Mononuclear cell (primary cell): ENCODE data around the gene DNM3. TPM values are rescaled to one million over a fixed set of nuclear protein-coding genes. Genes with fewer than 3 reads are reported as not detected.

Source experiments
- H3K27me3 ChIP-seq: 2 replicates; pipeline ENCODE4 v1.6.0; 2011; ENCODE audit warnings: low read length, control low read depth; ENCODE audit not compliant: insufficient read depth
- H3K4me1 ChIP-seq: 2 replicates; pipeline ENCODE4 v1.5.1; 2011; ENCODE audit warnings: mild to moderate bottlenecking, low read length, control low read depth; ENCODE audit not compliant: insufficient read depth
- H3K4me3 ChIP-seq: 2 replicates; pipeline ENCODE4 v1.5.1; 2011; ENCODE audit warnings: mild to moderate bottlenecking, low read length, moderate library complexity
- H3K9me3 ChIP-seq: 2 replicates; pipeline ENCODE4 v1.5.1; 2011; ENCODE audit warnings: low read depth, mild to moderate bottlenecking, control low read depth, low read length
- total RNA-seq: library from RNA; depleted of rRNA; stranded (reverse); fragments of >200 nt; gene quantifications from one replicate; pipeline ENCODE4 v1.2.3, GENCODE V29; 2012

Gene DNM3
- total RNA-seq, 1 donor, result 20.5 TPM

DNA sequence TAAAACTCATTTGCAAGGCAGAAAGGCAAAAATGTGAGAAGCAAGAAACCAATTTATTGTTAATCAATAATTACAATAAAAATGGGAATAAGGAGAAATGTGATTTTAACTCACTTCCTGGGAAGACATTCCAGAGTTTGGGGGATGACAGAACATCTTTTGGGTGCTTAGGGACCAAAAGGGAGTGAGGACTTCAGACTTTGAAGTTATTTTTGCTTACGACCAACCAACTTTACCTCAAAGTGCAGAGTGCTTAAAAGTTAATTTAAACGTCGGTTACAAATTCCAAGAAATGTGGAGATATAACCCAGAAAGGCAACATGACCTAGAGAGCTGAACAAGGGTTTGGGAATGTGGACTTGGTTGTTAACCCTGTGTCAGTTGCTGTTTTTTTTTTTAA is 344.7 kb downstream of the DNM3 start:
- peaks cover 25% of the 10 kb centered on the region for H3K4me1 ChIP-seq
- no peaks in the 10 kb centered on the region for H3K27me3 ChIP-seq
- H3K4me3 ChIP-seq, result no peak overlapping the region
- no peaks in the 10 kb centered on the region for H3K9me3 ChIP-seq

DNA sequence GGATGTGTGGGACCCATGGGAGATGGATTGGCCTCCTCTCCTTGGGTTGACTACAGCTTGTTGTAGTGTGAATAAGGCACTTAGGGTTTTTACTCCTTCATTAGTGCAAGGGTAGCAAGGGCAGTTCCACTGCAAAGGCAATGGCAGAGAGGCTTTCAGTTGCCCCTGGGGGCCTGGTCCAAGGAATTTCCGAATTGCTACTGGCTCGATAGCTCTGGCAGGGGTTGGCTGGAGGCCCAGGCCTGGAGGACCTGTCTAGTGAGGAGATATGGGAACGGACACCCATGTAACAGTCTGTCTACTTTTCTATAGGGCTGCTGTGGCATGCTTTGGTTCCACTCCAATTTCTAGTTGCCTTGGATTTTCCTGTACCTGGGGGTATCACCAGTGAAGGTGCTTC is 360.3 kb downstream of the DNM3 start:
- Histone ChIP-seq H3K9me3 (peaks cover 24% of the 10 kb centered on the region), H3K27me3 (no peaks in the 10 kb centered on the region), H3K4me1 (no peaks in the 10 kb centered on the region), H3K4me3 (no peak overlapping the region)

DNA sequence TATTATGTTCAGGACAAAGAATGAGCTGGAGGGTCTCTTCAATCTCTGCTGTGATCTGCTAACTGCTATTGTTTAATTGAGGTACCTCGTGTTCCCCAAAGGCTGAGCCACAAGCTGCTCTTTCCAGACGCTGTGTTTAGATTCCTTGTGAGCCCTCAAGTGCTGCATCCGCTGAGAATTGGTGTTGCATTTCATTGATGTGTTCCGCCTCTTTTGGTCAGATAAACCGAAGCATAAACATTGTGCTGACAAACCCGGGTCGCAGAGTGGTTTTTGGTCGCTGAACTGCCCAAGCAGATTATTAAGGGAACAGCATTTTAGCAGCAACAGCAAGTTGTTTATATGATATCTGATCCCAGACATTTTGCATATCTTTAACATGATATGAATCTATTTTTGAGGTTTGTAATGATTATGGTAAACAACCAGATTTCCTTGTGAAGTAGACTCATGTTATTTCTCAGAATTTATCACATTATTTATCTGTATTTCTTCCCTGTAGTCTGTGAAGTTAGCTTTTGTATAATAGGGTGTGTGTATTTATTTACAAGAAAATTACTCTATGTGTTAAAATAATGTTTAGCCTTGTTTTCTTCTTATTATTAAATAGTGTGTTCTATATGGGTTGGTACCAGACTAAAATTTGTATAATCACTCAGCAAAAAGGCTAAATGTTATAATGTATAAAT is 362.0 kb downstream of the DNM3 start:
- Histone ChIP-seq H3K9me3 (peaks cover 17% of the 10 kb centered on the region), H3K4me3 (no peak overlapping the region), H3K27me3 (no peaks in the 10 kb centered on the region), H3K4me1 (no peaks in the 10 kb centered on the region)

DNA sequence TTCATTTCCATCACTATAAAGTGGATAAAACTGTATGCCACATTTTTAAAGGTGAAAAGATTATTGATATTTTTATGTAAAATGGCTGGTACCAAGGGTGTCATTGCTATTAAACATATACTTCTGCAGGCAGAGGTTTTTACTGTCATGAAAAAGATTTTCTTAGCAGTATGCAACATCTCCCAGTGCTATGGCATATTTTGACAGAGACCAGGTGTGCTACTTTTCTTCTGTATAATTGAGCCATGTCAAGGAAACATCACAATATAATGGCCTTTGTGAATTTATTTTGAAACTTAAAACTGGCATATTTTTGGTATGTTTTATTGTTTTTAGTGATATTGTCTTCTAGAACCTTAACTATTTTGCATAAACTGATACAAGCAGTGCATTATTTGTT is 362.6 kb downstream of the DNM3 start:
- H3K27me3 ChIP-seq, result no peaks in the 10 kb centered on the region
- peaks cover 11% of the 10 kb centered on the region for H3K9me3 ChIP-seq
- H3K4me1 ChIP-seq, result no peaks in the 10 kb centered on the region
- no peak overlapping the region for H3K4me3 ChIP-seq

DNA sequence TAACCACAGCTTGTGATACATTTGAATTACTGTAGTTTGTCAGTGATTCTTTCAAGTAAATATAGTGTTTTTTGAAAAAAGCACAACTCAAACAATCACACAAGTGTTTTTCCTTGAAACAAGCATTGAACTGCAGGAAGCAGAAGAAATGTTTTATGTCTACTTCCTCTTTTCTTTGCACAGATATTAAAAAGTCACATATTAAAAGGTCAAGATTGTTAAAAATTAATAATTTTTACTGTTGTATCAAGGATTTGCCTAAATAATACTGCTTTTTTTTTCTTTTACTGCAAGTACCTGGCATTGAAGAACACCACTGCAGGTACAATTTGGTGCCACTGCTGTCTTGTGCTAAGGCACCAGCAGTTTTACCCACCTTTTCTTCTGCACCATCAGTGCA is 365.0 kb downstream of the DNM3 start:
- Histone ChIP-seq H3K9me3 (no peaks in the 10 kb centered on the region), H3K27me3 (no peaks in the 10 kb centered on the region), H3K4me1 (no peaks in the 10 kb centered on the region), H3K4me3 (no peak overlapping the region)

DNA sequence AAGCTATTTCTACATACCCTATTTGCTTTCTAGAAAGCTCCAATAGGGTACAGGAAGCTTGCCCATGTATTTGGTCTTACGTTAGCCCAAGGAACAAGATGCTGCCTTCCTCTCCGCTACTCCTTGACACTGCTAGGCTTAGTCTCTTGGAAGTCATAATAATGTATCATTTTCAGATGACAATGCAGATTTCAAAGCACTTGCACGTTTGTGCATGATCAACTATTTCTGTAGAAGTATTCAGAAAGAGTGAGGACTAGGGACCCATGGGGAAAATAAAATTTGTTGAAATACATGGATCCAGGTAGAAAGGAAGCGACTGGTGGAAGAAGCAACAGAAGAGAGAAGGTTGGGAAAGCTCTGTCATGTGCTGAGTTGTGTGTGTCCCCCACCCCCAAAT is 367.3 kb downstream of the DNM3 start:
- H3K4me1 ChIP-seq, result no peaks in the 10 kb centered on the region
- no peaks in the 10 kb centered on the region for H3K27me3 ChIP-seq
- H3K4me3 ChIP-seq, result no peak overlapping the region
- H3K9me3 ChIP-seq, result no peaks in the 10 kb centered on the region

DNA sequence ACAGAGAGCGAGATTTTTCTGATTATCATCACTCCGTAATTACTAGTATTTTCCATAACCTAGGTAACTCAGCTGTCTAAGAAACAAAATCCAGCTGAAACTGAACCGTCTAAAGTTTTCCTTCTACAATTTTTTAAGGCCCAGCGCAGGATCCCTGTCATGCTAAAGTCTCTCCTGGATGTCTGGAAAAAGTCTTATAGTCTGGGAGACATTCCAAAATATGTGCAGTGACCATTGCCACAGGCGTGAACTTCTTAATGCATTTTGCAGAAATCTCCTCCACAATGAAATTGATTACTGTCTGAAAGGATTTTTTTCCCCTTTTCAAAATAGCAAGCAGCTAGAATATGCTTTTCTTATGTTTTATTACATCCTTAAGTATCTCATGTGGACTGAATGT is 369.9 kb downstream of the DNM3 start:
- Histone ChIP-seq H3K9me3 (no peaks in the 10 kb centered on the region), H3K27me3 (no peaks in the 10 kb centered on the region), H3K4me1 (no peaks in the 10 kb centered on the region), H3K4me3 (no peak overlapping the region)

DNA sequence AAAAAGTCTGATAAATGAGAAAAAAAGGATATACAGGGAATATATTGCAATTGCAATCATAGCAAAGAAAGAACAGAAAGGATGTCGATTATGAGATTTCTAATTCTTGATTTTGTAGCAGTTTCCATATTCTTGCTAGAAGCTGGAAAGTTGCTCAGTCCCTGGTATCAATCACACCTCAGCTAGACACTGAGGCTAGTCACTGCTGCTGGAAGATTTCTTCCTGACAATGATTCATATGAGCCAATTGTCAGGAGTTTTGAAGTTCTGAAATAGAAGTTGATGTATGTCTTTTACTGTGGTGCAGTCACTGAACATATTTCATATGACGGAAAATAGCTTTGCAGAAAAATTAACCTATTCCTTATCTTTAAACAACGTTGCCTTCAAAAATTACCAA is 370.8 kb downstream of the DNM3 start:
- H3K9me3 ChIP-seq, result no peaks in the 10 kb centered on the region
- no peak overlapping the region for H3K4me3 ChIP-seq
- H3K27me3 ChIP-seq, result no peaks in the 10 kb centered on the region
- no peaks in the 10 kb centered on the region for H3K4me1 ChIP-seq

DNA sequence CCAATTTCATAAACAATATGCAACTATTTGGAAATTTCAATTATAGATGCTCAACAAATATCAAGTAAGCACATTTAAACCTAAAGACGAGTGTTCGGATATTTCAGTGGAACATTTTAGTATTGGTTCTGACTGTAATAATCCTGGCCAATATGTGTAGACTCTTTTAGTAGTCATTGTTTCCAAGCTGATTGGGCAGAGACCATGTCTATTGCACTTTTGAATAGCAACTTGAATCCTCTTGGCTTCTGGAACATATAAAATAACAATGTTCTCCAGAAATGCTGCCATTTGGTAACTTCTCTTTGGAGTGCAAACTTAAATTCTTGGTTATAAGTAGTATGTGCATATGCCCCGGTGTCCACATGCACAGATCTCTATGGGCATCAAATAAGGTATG is 373.7 kb downstream of the DNM3 start:
- Histone ChIP-seq H3K4me3 (no peak overlapping the region), H3K4me1 (no peaks in the 10 kb centered on the region), H3K9me3 (no peaks in the 10 kb centered on the region), H3K27me3 (no peaks in the 10 kb centered on the region)

DNA sequence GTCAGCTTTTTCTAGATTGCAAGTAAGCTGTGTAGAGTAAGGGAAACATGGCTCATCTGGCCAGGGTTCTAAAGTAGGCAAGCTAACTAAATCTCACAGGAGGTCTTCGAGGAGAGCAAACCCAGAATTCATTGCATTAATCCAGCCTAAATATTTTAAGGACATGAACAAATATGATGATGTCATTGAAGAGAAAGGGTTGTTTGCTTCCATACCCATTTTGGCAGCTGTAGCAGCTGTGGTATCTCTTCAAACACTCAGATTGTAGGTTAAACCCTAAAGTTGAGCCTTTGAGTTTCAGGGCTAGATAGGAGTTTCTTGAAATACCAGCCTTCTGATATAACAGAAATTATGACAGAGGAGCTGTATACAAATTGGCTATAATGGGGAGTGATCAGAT is 378.7 kb downstream of the DNM3 start:
- Histone ChIP-seq H3K4me3 (no peak overlapping the region), H3K4me1 (no peaks in the 10 kb centered on the region), H3K9me3 (no peaks in the 10 kb centered on the region), H3K27me3 (no peaks in the 10 kb centered on the region)

DNA sequence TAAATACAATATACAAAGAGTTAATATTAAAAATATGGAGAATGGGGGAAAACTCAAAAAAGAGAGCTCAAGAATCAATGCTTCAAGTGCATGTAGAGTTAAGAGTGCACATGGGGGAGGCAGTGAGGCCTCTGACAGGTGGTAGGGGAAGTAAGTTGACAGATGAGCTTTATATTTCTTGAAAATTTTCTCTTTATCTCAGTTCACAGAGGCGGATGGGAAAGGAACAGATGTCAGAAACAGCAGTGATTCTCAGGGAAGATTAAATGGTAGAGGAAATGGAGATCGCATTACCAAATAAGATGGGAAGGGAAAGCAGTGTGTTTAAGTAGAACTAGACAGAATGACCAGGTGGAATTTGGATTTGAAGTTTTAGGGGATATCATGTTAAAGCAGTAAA is 379.1 kb downstream of the DNM3 start:
- Histone ChIP-seq H3K4me1 (no peaks in the 10 kb centered on the region), H3K4me3 (no peak overlapping the region), H3K9me3 (no peaks in the 10 kb centered on the region), H3K27me3 (no peaks in the 10 kb centered on the region)

DNA sequence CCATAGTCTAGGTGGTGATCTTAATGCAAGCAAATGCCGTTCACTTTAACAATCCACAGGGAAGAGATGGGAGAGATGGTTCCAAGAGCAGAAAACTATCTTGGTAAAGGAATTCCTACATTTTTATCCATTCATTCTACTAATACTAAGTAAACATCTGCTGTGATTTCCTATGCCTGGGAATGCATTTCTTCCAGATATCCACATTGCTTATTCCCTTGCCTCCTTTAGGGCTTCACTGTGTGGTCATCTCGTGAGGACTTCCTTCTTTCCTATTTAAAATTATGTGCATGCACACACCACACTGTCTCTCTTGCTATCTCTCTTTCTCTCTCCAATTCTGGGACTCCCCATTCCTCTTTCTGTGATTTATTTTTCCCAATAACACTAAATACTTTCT is 380.1 kb downstream of the DNM3 start:
- no peaks in the 10 kb centered on the region for H3K9me3 ChIP-seq
- H3K4me1 ChIP-seq, result no peaks in the 10 kb centered on the region
- no peak overlapping the region for H3K4me3 ChIP-seq
- H3K27me3 ChIP-seq, result no peaks in the 10 kb centered on the region

DNA sequence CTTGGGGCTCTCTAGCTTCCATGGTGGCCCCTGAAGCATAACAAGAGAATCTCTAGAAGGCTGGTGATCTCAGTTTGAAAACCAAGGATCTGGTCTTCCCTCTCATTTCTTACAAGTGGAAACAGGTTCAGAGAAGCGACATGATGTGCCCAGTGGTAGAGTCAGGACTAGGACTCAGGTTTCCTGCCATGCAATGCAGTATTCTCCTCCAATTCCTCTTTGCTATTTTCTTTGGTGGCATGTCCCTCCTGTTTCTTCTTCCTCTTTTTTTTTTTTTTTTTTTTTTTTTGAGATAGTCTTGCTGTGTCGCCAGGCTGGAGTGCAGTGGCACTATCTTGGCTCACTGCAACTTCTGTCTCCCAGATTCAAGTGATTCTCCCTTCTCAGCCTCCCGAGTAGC is 383.6 kb downstream of the DNM3 start:
- Histone ChIP-seq H3K27me3 (no peaks in the 10 kb centered on the region), H3K9me3 (no peaks in the 10 kb centered on the region), H3K4me1 (no peaks in the 10 kb centered on the region), H3K4me3 (no peak overlapping the region)

DNA sequence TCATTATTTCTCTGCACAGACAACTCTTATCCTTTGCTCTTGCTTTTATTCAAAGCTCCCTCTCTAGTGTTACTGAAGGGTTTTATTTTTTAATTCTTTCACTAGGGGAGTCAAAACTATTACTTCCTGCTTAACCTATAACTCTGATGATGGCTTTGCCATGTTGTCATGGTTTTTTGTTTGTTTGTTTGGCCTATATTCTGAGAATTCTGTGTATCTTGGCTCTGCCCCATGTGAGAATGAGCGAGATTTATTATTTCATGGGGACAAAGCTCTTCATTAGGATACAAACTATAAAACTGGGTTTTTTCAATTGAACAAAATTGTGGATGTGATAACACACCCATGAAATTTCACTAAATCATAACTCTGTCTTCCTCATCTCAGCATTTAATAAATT is 388.6 kb downstream of the DNM3 start:
- Histone ChIP-seq H3K4me1 (no peaks in the 10 kb centered on the region), H3K9me3 (no peaks in the 10 kb centered on the region), H3K4me3 (no peak overlapping the region)

DNA sequence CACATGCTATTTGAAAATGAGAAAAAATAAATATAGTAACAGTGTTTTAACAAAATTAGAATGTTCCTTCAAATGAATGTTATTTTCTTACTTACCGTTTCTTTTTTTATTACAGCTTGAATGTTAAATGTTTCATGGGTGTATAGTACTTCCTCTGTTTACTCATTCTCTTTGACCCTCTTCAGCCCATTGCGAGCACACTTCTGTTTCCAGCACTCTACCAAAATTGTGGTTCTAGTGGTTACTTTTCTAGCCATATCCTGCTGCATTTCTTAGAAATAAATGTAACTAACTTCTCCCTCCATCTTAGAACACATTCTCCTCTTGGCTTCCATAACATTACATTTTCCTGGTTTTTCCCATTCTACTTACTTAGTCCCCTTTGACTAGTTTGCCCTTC is 389.2 kb downstream of the DNM3 start:
- Histone ChIP-seq H3K27me3 (no peaks in the 10 kb centered on the region), H3K4me1 (no peaks in the 10 kb centered on the region), H3K4me3 (no peak overlapping the region), H3K9me3 (no peaks in the 10 kb centered on the region)

More for the DNA sequence above, 388.6 kb downstream of the DNM3 start:
- no peaks in the 10 kb centered on the region for H3K27me3 ChIP-seq

DNA sequence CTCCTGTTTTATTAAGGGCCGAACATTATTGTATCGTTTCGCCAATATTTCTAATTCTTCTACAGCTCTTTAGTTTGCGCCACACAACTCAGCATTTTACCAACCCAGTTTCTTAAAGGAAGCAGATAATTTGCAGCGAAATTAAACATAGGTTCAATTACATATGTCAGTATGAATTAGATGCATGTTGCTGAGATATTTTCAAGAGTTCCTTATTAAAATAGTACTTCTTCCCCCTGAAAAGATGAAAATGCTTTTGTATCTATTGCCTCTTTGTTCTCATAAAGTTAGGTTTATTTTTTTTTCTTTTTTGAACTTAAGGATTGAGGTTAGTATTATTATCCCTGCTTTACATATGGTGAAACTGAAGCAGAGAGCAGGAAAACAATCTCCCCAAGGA is 395.7 kb downstream of the DNM3 start:
- H3K27me3 ChIP-seq, result no peaks in the 10 kb centered on the region
- H3K9me3 ChIP-seq, result no peaks in the 10 kb centered on the region
- H3K4me3 ChIP-seq, result no peak overlapping the region
- no peaks in the 10 kb centered on the region for H3K4me1 ChIP-seq
